Dendritic cell treated with granulocyte-macrophage colony-stimulating factor and Interleukin-4, amounts not matched to agents 40 ng/mL and 50 ng/mL, for 4 days (primary cell): ENCODE results near the gene SPRYD3.
"Not testable (repeated sequence)": the region's sequence is repeated elsewhere in the genome, so short reads cannot be mapped to it uniquely, and the experiment has no call there.

Experiments
- H3K27ac Mint-ChIP-seq: one replicate; pipeline ENCODE4 v1.8.0; 2022; ENCODE audit warnings: mild to moderate bottlenecking, mixed read lengths
- H3K27me3 Mint-ChIP-seq: one replicate; pipeline ENCODE4 v1.8.0; 2022; ENCODE audit warnings: mild to moderate bottlenecking, mixed read lengths
- H3K36me3 Mint-ChIP-seq: one replicate; pipeline ENCODE4 v1.8.0; 2022; ENCODE audit warnings: low read depth, mixed read lengths
- H3K4me1 Mint-ChIP-seq: one replicate; pipeline ENCODE4 v1.8.0; 2022; ENCODE audit warnings: low read depth, mixed read lengths
- H3K4me3 Mint-ChIP-seq: one replicate; pipeline ENCODE4 v1.8.0; 2022; ENCODE audit warnings: mild to moderate bottlenecking, moderate library complexity, mixed read lengths
- H3K9me3 Mint-ChIP-seq: one replicate; pipeline ENCODE4 v1.8.0; 2022; ENCODE audit warnings: mixed read lengths
- intact Hi-C: fragments of 100-400 bp; cut with micrococcal nuclease; formaldehyde crosslinking; loops from one replicate; pipeline ENCODE4 v1.15.0; 2022

SPRYD3 gene

DNA sequence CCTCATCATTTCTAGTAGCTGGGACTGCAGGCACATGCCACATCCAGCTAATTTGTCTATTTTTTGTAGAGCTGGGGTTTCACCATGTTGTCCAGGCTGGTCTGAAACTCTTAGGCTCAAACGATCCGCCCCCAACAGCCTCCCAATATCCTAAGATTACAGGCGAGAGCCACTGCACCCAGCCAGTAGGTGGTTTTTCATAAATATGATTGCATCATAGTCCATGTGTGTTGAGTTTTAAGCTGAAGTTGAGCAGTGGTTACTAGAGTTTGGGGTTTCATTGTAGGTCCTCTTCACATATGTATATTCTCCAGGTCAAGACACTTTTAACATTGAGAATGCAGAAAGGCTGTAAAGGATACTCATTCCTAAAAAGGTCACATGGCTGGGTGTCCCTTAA is 42.4 kb downstream of the SPRYD3 start:
- Mint-ChIP-seq H3K27ac (no peak overlapping the region), H3K4me1 (peaks cover 24% of the 10 kb centered on the region), H3K36me3 (peaks cover 100% of the 10 kb centered on the region), H3K27me3 (no peaks in the 10 kb centered on the region), H3K4me3 (no peak overlapping the region), H3K9me3 (no peaks in the 10 kb centered on the region)
- intact Hi-C loops, result no loop called here

DNA sequence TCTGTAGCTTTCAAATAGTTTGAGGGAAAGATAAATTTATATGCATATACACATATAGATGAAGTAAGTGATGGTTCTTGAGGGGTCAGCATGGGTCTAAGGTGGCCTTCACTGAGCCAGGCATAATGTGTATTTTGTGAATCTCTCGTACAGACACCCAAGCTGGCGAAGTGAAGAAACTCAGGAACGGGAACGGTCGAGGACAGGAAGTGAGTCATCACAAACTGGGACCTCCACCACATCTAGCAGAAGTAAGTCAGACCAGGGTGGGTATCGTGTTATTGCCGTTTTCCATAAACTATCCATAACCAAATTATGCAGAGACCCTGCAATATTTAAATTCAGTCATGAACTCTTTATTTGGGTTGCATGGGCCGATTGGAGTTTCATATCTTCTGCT is 44.7 kb downstream of the SPRYD3 start:
- intact Hi-C loops, result no loop called here
- no peak overlapping the region for H3K4me3 Mint-ChIP-seq
- no peaks in the 10 kb centered on the region for H3K9me3 Mint-ChIP-seq
- peak overlapping the region; percentile 71 for H3K27ac Mint-ChIP-seq
- no peaks in the 10 kb centered on the region for H3K27me3 Mint-ChIP-seq
- peaks cover 94% of the 10 kb centered on the region for H3K36me3 Mint-ChIP-seq
- peaks cover 24% of the 10 kb centered on the region for H3K4me1 Mint-ChIP-seq

DNA sequence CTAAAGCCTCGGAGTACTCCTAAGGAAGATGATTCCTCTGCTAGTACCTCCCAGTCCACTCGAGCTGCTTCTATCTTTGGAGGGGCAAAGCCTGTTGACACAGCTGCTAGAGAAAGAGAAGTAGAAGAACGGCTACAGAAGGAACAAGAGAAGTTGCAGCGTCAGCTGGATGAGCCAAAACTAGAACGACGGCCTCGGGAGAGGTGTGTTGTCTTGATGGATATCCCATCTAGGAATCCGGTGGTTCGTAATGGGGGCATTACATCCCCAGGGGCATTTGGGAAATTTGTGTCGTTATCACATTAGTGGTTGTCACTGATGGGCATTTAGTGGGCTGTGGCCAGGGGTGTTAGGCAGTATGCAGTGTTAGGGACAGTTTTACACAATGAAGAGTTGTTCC is 45.4 kb downstream of the SPRYD3 start:
- H3K4me1 Mint-ChIP-seq, result peaks cover 21% of the 10 kb centered on the region
- intact Hi-C loops, H3K9me3 Mint-ChIP-seq, H3K27me3 Mint-ChIP-seq, H3K4me3 Mint-ChIP-seq: not testable (repeated sequence)
- peaks cover 94% of the 10 kb centered on the region for H3K36me3 Mint-ChIP-seq
- peak overlapping the region; percentile 71 for H3K27ac Mint-ChIP-seq

DNA sequence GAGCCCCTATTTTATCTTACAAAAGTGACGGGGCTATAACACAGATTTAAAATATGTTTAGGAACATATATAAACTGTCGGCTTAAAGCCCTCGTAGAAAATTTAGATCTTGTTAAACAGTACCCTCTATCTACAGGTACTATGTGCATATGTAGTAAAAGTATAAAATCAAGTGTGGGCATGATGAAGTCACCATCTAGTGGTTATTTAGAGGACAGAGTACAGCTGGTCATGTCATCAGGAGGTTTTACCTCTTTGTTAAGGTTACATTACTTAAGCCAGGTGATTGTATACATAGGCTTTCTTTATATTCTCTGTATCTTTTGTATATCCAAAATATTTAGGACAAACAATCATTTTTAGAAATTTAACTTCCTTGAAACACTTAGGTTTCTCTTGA is 47.6 kb downstream of the SPRYD3 start:
- Mint-ChIP-seq H3K27ac (no peak overlapping the region), H3K27me3 (no peaks in the 10 kb centered on the region), H3K9me3 (no peaks in the 10 kb centered on the region), H3K4me3 (no peak overlapping the region), H3K36me3 (peaks cover 94% of the 10 kb centered on the region), H3K4me1 (peaks cover 13% of the 10 kb centered on the region)
- intact Hi-C loops, result no loop called here

DNA sequence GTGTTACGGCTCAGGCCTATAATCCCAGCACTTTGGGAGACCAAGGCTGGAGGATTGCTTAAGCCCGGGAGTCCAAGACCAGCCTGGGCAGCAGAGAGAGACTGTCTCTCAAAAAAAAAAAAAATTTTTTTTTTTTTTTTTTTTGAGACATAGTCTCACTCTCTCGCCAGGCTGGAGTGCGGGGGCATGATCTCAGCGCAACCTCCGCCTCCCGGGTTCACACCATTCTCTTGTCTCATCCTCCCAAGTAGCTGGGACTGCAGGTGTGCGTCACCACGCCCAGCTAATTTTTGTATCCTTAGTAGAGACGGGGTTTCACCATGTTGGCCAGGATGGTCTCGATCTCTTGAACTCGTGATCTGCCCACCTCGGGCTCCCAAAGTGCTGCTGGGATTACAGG is 52.2 kb downstream of the SPRYD3 start:
- H3K9me3 Mint-ChIP-seq, intact Hi-C loops: not testable (repeated sequence)
- peaks cover 94% of the 10 kb centered on the region for H3K36me3 Mint-ChIP-seq

DNA sequence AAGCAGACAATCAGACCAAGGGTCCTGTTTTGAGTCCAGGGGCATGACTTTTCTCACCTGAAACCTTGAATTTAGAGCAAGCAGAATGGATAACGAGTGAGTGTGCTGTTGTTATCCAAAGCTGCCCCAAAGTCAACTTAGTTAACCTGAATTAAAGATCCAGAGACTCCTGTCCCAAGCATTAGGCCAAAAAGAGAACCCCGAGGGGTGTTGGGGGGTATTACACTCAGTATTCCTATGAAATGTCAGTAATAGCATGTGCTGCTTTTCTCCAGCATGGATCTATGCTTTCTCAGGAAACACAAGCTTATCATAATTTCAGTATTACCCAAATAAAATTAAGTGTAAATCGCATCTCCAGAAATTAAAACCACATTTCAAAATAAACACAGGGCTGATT is 53.9 kb downstream of the SPRYD3 start:
- no peaks in the 10 kb centered on the region for H3K9me3 Mint-ChIP-seq
- no peaks in the 10 kb centered on the region for H3K4me1 Mint-ChIP-seq
- H3K27ac Mint-ChIP-seq, result no peak overlapping the region
- H3K4me3 Mint-ChIP-seq, result no peak overlapping the region
- intact Hi-C loops, result no loop called here
- peaks cover 94% of the 10 kb centered on the region for H3K36me3 Mint-ChIP-seq
- no peaks in the 10 kb centered on the region for H3K27me3 Mint-ChIP-seq

More for the DNA sequence above, 52.2 kb downstream of the SPRYD3 start:
- H3K27me3 Mint-ChIP-seq, H3K4me1 Mint-ChIP-seq, H3K4me3 Mint-ChIP-seq, H3K27ac Mint-ChIP-seq: not testable (repeated sequence)

DNA sequence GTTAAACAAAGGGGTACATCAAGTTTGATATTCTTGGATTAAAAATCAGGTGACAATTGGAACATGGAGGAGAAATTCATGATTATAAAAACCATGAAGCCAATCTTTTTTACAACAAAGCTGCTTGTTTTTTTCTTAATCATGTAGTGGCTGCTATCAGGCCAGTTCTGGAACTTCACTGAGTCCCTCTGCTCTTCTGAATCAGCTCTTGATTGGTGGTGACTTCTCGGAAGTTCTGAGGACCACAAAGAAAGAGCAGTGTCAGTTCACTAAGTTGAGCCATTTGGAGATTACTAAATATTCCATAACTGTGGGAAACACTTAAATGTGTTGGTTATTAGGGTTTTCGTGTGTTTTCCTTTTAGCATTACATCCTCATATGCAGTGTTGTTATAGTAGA is 64.5 kb downstream of the SPRYD3 start:
- Mint-ChIP-seq H3K27ac (no peak overlapping the region), H3K4me1 (peaks cover 17% of the 10 kb centered on the region), H3K27me3 (no peaks in the 10 kb centered on the region), H3K4me3 (no peak overlapping the region), H3K9me3 (no peaks in the 10 kb centered on the region), H3K36me3 (peaks cover 60% of the 10 kb centered on the region)
- intact Hi-C loops, result no loop called here
